OCI-LY7 (cell line): ENCODE measurements around the gene HDAC4. TPM values are rescaled to one million over a fixed set of nuclear protein-coding genes. Genes with fewer than 3 reads are reported as not detected.

ENCODE experiments used
- BruUV-seq: library from RNA; stranded (reverse); fragments of 400-500 nt; replicated peaks from 2 replicates; lab custom pipeline; 2021; lab: Mats Ljungman, UMichigan
- CTCF ChIA-PET: fragments of 300-600 bp; sonication (Branson Sonifier 250); formaldehyde crosslinking; loops from one replicate; lab custom pipeline; 2022; ENCODE audit warnings: antibody characterized with exemption; ENCODE audit not compliant: unreplicated experiment; lab: Charles Lee
- POLR2A ChIA-PET: fragments of 300-600 bp; sonication (Branson Sonifier 250); formaldehyde crosslinking; loops from one replicate; lab custom pipeline; 2022; ENCODE audit warnings: antibody characterized with exemption; lab: Charles Lee
- DNase-seq: peaks from one replicate; pipeline ENCODE4 v3.0.0-alpha.2; 2015; ENCODE audit warnings: low spot score
- H2AFZ ChIP-seq: fragments of 200-600 bp; sonication (generic), shearing (Covaris generic); 2 replicates; pipeline ENCODE4 v1.6.1; 2014; ENCODE audit warnings: mild to moderate bottlenecking, antibody characterized with exemption, low read length, moderate library complexity
- H3K27ac ChIP-seq: fragments of 200-600 bp; sonication (generic); 2 replicates; pipeline ENCODE4 v1.5.1; 2014; ENCODE audit warnings: mixed run types, low read depth, mild to moderate bottlenecking, moderate library complexity, low read length, inconsistent platforms; ENCODE audit not compliant: poor library complexity, severe bottlenecking
- H3K36me3 ChIP-seq: fragments of 200-600 bp; sonication (generic); 2 replicates; pipeline ENCODE4 v1.6.1; 2014; ENCODE audit warnings: mild to moderate bottlenecking, antibody characterized with exemption, low read length, moderate library complexity, mixed read lengths; ENCODE audit not compliant: insufficient read depth
- H3K4me1 ChIP-seq: fragments of 200-600 bp; sonication (generic); 2 replicates; pipeline ENCODE4 v1.5.1; 2014; ENCODE audit warnings: mild to moderate bottlenecking, low read length; ENCODE audit not compliant: insufficient read depth, poor library complexity, severe bottlenecking
- H3K4me2 ChIP-seq: fragments of 200-600 bp; sonication (generic); 2 replicates; pipeline ENCODE4 v1.6.1; 2014; ENCODE audit warnings: mild to moderate bottlenecking, low read length
- H3K4me3 ChIP-seq: fragments of 200-600 bp; sonication (generic); 2 replicates; pipeline ENCODE4 v1.5.1; 2014; ENCODE audit warnings: mild to moderate bottlenecking, low read depth, low read length; ENCODE audit not compliant: poor library complexity, severe bottlenecking
- H3K79me2 ChIP-seq: fragments of 200-600 bp; sonication (generic); 2 replicates; pipeline ENCODE4 v1.6.1; 2016; ENCODE audit warnings: low read depth, mild to moderate bottlenecking, low read length, moderate library complexity, mixed read lengths; ENCODE audit not compliant: insufficient read depth
- H3K9me2 ChIP-seq: fragments of 200-600 bp; sonication (generic); 2 replicates; pipeline ENCODE4 v1.6.1; 2016; ENCODE audit warnings: mild to moderate bottlenecking, low read length, mixed read lengths; ENCODE audit not compliant: insufficient read depth
- H3K9me3 ChIP-seq: fragments of 200-600 bp; sonication (generic); 2 replicates; pipeline ENCODE4 v1.6.1; 2014; ENCODE audit warnings: mild to moderate bottlenecking, mixed run types, low read length, mixed read lengths
- H4K20me1 ChIP-seq: fragments of 200-600 bp; sonication (generic); 2 replicates; pipeline ENCODE4 v1.6.1; 2014; ENCODE audit warnings: mild to moderate bottlenecking, antibody characterized with exemption, low read length, moderate library complexity, mixed read lengths; ENCODE audit not compliant: insufficient read depth
- EZH2phosphoT487 ChIP-seq: fragments of 200-600 bp; sonication (generic); IDR thresholded peaks from 2 replicates; pipeline ENCODE4 v1.6.1; 2018; ENCODE audit warnings: low read depth, borderline replicate concordance, mild to moderate bottlenecking, mixed run types, antibody characterized with exemption, low read length, moderate library complexity, mixed read lengths
- intact Hi-C: fragments of 100-400 bp; cut with micrococcal nuclease; formaldehyde crosslinking; loops from one replicate; pipeline ENCODE4 v1.10.0; 2022; ENCODE audit not compliant: unreplicated experiment
- total RNA-seq, 2 experiments: library from RNA; depleted of rRNA in 1 of 2; stranded (reverse); fragments of >200 nt in 1 of 2; shearing (Covaris generic) in 1 of 2; gene quantifications; 2 replicates each; pipeline ENCODE4 v1.2.3, GENCODE V29; 2014 to 2022
- TF ChIP-seq, protein P1 (sequence below): fragments of 200-600 bp; sonication (generic); conservative IDR thresholded peaks from 2 replicates; pipeline ENCODE4 v1.5.1; 2014; ENCODE audit warnings: mild to moderate bottlenecking, antibody characterized with exemption, low read length, moderate library complexity, mixed read lengths

The HDAC4 gene
- total RNA-seq, 2 experiments from 2014 or later = 10.2 to 20.6 TPM

DNA sequence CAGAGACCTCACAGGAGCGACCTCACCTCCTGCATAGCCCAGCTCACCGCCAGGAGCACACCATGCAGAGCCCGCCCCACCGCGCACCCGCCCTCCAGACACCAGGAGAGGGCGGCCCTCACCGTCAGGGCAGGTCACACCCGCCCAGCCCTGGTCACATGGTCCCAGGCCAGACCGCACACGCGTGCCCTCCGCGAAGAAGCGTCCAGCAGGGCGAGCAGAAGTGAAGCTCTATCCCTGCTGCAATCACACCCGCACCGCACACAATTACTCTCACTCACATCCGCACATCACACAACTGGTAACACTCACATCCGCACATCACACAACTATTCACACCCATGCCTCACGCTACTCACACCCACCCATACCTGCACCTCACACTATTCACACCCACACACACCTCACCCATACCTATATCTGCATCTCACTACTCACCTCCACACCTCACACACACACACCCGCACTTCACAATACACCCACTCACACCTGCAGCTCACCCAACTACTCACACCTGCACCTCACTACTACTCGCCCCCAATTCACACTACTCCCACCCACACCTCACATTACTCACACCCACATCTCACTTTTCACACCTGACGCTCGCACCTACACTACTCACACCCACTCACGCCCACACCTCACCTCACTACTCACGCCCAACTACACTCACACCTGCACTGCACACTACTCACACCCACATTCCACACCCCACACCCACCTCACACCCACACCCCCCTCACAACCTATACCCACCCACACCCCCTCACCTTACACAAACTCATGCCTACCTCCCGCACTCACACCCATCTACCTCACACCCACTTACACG lies 242.0 kb downstream of the HDAC4 start:
- Histone ChIP-seq H3K79me2 (no peaks in the 10 kb centered on the region), H3K4me1 (no peaks in the 10 kb centered on the region), H2AFZ (no peak overlapping the region), H3K36me3 (no peaks in the 10 kb centered on the region), H3K4me2 (no peak overlapping the region), H3K4me3 (no peak overlapping the region), H3K9me3 (no peaks in the 10 kb centered on the region), H3K27ac (no peak overlapping the region), H3K9me2 (no peaks in the 10 kb centered on the region), H4K20me1 (no peaks in the 10 kb centered on the region)
- CTCF ChIA-PET = no interaction called here
- TF ChIP-seq EZH2phosphoT487 = no peak
- TF ChIP-seq, protein P1, sequence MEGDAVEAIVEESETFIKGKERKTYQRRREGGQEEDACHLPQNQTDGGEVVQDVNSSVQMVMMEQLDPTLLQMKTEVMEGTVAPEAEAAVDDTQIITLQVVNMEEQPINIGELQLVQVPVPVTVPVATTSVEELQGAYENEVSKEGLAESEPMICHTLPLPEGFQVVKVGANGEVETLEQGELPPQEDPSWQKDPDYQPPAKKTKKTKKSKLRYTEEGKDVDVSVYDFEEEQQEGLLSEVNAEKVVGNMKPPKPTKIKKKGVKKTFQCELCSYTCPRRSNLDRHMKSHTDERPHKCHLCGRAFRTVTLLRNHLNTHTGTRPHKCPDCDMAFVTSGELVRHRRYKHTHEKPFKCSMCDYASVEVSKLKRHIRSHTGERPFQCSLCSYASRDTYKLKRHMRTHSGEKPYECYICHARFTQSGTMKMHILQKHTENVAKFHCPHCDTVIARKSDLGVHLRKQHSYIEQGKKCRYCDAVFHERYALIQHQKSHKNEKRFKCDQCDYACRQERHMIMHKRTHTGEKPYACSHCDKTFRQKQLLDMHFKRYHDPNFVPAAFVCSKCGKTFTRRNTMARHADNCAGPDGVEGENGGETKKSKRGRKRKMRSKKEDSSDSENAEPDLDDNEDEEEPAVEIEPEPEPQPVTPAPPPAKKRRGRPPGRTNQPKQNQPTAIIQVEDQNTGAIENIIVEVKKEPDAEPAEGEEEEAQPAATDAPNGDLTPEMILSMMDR = no peak
- POLR2A ChIA-PET = no interaction called here
- no peak for DNase-seq
- no TSS peak for BruUV-seq
- intact Hi-C loops = no loop called here

DNA sequence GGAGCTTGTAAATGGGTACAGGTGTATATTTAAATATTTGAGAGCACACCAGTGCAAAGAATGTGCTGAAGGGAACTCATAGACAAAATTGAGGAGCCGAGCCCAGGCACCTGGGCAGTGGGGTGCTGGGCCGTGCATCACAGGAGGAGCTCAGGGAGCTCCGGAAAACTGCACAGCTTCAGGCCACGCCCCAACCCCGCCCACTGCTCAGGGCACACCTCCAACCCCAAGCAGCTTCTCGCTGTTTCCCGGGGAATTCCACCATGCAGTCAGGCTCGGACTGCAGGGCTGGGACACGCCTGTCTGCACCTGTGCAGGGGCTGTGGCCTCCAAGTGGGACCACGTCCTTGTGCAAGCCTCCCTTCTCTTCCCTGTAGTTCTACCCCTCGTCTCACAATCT lies 243.0 kb downstream of the HDAC4 start:
- Histone ChIP-seq H3K27ac (no peak overlapping the region), H3K9me3 (no peaks in the 10 kb centered on the region), H2AFZ (no peak overlapping the region), H3K4me1 (no peaks in the 10 kb centered on the region), H3K4me3 (no peak overlapping the region), H3K79me2 (no peaks in the 10 kb centered on the region), H3K36me3 (no peaks in the 10 kb centered on the region), H3K9me2 (no peaks in the 10 kb centered on the region), H4K20me1 (no peaks in the 10 kb centered on the region), H3K4me2 (no peak overlapping the region)
- intact Hi-C loops = no loop called here
- CTCF ChIA-PET = no interaction called here
- POLR2A ChIA-PET = no interaction called here
- DNase-seq = no peak
- no TSS peak for BruUV-seq
- TF ChIP-seq, protein P1 = no peak
- no peak for TF ChIP-seq EZH2phosphoT487

DNA sequence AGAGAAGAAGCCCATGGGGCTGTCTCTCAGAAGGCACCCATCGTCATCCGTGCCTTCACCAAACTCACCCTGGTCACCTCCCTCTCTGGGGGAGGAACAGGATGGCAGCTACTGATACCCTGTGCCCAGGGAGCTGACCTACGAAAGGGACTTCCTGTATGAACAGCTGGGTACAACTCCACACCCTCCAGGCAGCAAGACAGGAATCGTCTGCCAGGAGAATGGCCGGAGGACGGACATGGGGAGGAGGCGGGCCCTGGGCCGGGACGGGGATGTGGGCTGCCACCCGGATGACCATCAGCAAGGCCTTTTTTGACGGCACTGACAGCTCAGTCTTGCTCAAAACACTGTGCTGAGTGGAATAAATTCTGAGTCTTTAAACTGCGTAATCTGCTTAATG lies 243.6 kb downstream of the HDAC4 start:
- no peak overlapping the region for H3K27ac ChIP-seq
- H3K4me1 ChIP-seq = no peaks in the 10 kb centered on the region
- no peak overlapping the region for H3K4me2 ChIP-seq
- DNase-seq = no peak
- no peaks in the 10 kb centered on the region for H3K79me2 ChIP-seq
- H3K9me3 ChIP-seq = no peaks in the 10 kb centered on the region
- no TSS peak for BruUV-seq
- POLR2A ChIA-PET = no interaction called here
- TF ChIP-seq EZH2phosphoT487 = no peak
- TF ChIP-seq, protein P1 = no peak
- CTCF ChIA-PET = no interaction called here
- no peak overlapping the region for H2AFZ ChIP-seq
- H3K4me3 ChIP-seq = no peak overlapping the region
- intact Hi-C loops = no loop called here
- no peaks in the 10 kb centered on the region for H4K20me1 ChIP-seq
- H3K9me2 ChIP-seq = no peaks in the 10 kb centered on the region
- no peaks in the 10 kb centered on the region for H3K36me3 ChIP-seq
